HG03520 (cell line): ENCODE results near the gene GUF1.
A peak's percentile ranks its signal among the peaks of the same experiment; 100 is the strongest.

Source experiments
- ATAC-seq: cut with Tn5 transposase; IDR thresholded peaks from one replicate; pipeline ENCODE4 v1.9.1; 2021; ENCODE audit warnings: mild to moderate bottlenecking, moderate library complexity; ENCODE audit not compliant: unreplicated experiment

Gene GUF1

GRCh38 chr4:44678094-44679041 lies at the start of gene GUF1:
GUF1 (plus strand) TSS chr4:44678420; CDS start chr4:44678623, 203 bp downstream.
- ATAC-seq: peak; percentile 95

- peak; percentile 95 for ATAC-seq
Observed at GRCh38 chr4:44629280-44629866, 48.8 kb upstream of the GUF1 start.

GRCh38 chr4:44632089-44632488 lies 46.1 kb upstream of the GUF1 start:
- no peak for ATAC-seq

DNA sequence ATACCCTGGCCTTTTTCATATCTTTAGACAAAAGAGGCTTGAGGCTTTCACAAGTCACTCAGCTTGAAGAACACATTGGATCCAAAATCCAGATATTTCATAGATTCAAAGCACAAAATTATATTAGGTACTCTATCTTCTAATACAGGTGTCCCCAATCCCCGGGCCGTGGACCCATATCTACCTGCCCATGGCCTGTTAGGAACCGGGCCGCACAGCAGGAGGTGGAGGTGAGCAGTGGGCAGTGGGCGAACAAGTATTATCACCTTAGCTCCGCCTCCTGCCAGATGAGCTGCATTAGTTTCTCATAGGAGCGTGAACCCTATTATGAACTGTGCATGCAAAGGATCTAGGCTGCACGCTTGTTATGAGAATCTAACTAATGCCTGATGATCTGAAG lies 45.5 kb upstream of the GUF1 start:
- ATAC-seq: no peak

GRCh38 chr4:44638091-44638490 lies 40.1 kb upstream of the GUF1 start:
- ATAC-seq: no peak

DNA sequence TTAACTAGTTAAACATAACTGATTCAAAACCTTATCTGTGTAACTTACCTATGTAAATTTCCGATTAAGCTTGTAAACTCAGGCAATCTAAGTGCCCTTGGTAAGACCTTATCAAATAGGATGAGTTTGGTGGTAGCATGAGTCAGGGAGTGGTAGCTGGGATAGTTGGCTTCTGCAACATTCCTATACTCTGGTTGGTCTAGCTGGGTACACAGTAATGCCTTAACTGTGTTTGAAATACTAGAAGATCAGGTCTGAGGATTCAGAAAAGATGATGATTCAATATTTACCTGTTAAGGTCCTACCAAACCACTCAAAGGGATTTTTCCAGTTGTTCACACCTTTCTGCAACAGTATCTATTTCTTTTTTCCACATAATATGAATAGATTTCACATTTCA lies 32.1 kb upstream of the GUF1 start:
- ATAC-seq: no peak

- no peak for ATAC-seq
Observed at GRCh38 chr4:44651425-44651824, 26.8 kb upstream of the GUF1 start, which contains the start of gene YIPF7. YIPF7 (minus strand) TSS chr4:44651625; CDS start chr4:44650100, 1,525 bp downstream.

DNA sequence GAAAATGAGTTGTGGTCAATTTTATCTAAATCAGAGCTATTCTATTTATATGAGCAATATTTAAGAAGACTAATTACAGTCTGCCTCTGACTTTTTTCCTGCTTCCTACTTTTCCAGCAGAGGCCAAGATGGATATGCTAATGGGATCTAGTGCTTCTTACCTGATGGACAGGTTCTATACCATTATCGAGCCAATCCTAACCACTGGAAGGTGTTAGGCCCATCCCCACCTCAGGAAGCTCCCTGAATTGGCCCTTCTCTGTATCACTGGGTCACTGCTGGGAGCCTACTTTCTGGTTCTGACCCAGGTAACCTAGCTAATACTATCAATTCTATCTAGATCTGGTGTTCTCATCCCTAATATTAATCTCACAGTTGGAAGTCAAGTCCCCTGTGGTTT lies 26.2 kb upstream of the GUF1 start:
- ATAC-seq: no peak

DNA sequence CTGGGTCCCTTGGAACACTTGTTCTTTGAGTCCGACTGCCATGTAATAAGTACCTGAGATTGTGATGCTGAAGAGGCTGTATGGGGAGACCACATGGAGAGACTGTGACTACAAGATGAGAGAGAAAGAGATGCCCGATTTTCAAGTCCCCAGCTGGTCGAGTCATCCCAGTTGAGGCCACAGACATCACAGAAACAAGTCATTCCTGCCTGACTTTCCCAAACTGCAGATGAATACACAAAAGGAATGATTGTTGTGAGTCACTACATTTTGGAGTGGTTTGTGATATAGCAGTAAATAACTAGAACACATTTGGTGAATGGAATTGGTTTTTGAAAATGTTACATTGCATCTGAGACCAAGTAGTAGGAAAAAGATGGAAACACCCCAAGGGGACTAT lies 17.8 kb upstream of the GUF1 start:
- no peak for ATAC-seq

- no peak for ATAC-seq
Observed at GRCh38 chr4:44661940-44662622, 16.1 kb upstream of the GUF1 start.

GRCh38 chr4:44662623-44663005 lies 15.6 kb upstream of the GUF1 start:
- ATAC-seq: no peak

- ATAC-seq: no peak
Observed at GRCh38 chr4:44663539-44664263, 14.5 kb upstream of the GUF1 start.

GRCh38 chr4:44668526-44668925 lies 9.7 kb upstream of the GUF1 start:
- ATAC-seq: no peak

- no peak for ATAC-seq
Observed at GRCh38 chr4:44670506-44671199, 7.6 kb upstream of the GUF1 start.

DNA sequence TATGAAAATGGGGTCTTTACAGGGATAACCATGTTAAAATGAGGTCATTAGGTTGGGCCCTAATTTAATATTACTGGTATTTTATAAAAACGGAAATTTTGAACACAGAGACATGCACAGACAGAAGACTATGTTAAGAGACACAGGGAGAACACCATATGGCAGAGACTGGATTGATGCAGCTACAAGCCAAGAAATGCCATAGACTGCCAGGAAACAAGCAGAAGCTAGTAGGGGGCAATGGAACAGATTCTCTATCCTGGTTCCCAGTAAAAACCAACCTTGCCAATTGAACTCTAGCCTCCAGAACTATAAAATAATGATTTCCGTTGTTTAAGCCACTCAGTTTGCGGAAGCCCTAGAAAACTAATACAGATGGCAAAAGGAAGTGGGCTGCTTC lies 6.6 kb upstream of the GUF1 start:
- ATAC-seq: no peak

- no peak for ATAC-seq
Observed at GRCh38 chr4:44674471-44674870, 3.7 kb upstream of the GUF1 start.

DNA sequence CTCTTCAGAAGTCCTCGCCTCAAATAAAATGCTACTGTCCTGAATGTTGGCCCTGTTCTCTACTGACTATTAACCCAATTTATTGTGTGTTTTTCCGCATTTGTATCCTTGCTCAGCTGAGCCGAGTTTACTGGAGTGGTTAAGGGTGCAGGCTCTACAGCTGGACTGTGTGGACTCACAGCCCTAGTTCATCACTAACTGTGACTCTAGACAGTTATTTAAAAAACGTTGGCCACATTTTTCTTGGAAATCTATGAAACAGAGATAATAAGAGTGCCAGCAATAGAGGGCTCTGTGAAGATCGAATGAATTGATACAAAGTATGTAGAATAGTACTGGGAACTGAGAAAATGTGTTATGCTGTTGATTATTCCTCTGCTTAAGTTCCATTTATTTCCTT lies 2.9 kb upstream of the GUF1 start:
- ATAC-seq: no peak

DNA sequence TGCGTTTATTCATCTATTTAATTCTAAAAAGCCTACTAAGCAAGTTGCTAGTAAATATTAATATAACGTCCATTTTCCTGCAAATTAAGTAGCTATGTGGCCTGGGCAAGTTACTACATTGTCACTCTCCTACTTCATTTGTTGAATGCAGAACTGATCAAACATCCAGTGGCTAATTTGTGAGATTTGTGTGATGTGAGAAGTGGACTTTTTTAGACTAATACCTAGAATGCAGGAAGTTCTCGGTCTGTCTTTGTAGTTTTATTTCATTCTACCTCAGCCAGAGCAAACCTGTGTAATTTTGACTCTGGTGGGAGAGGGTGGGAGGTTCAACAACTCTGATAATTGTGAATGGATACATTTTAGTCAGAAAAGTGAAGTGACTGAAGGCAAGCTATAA lies 840 bp downstream of the GUF1 start:
- no peak for ATAC-seq

DNA sequence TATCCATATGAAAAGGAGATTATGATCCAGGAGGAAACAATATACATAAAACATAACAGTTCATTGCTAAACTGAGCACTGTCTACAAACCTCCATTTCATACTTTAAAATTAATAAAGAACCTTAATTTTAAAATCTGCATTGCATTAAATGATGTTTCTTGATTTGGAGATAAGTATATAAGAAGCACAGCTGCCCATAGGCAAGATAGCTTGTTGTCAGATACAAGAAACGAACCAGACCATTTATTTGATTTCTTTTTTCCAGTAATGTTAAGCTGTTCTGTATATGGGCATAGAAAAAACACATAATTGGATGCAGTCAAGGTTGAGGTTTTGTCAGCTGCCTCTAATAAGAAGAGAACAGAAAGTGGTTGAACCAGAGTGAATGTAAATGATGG lies 6.4 kb downstream of the GUF1 start:
- no peak for ATAC-seq

DNA sequence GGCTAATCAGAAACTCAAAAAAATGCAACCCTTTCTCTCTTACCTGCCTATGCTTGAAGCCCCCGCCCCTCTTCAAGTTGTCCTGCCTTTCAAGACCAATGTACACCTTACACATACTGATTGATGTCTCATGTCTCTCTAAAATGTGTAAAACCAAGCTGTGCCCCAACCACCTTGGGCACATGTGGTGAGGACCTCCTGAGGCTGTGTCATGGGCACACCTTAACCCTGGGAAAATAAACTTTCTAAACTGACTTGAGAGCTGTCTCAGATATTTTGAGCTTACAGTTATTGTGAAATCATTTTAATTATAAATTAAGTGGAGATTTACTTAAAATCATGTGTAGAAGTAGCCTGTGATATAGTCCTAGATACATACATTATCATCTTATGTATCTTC lies 22.2 kb downstream of the GUF1 start:
- no peak for ATAC-seq
